Epithelial cell of proximal tubule (primary cell): ENCODE results near the gene SRF. TPM values are rescaled to one million over a fixed set of nuclear protein-coding genes. Genes with fewer than 3 reads are reported as not detected.

ENCODE experiments used
- DNase-seq: peaks from one replicate; pipeline ENCODE4 v3.0.0-alpha.2; 2011; ENCODE audit warnings: low read depth
- H3K4me3 ChIP-seq: 2 replicates; pipeline ENCODE4 v1.5.1; 2011; ENCODE audit warnings: low read depth, mild to moderate bottlenecking, low read length
- CTCF ChIP-seq: conservative IDR thresholded peaks from 2 replicates; pipeline ENCODE4 v1.5.1; 2012; ENCODE audit warnings: low read depth, mild to moderate bottlenecking, low read length
- total RNA-seq: library from RNA; depleted of rRNA; stranded (reverse); fragments of >200 nt; gene quantifications from 2 replicates; pipeline ENCODE4 v1.2.3, GENCODE V29; 2015

Gene SRF
- total RNA-seq, 1 donor from 2014 or later, result 25.0 TPM

GRCh38 chr6:43213431-43213830 lies 42.4 kb downstream of the SRF start:
- no peak for DNase-seq
- H3K4me3 ChIP-seq, result no peak overlapping the region
- TF ChIP-seq CTCF, result no peak

- DNase-seq, result no peak
- no peak for TF ChIP-seq CTCF
- H3K4me3 ChIP-seq, result no peak overlapping the region
Measured at GRCh38 chr6:43215066-43215465, 44.0 kb downstream of the SRF start.

GRCh38 chr6:43216200-43216599 lies 45.1 kb downstream of the SRF start:
- no peak for DNase-seq
- H3K4me3 ChIP-seq, result no peak overlapping the region
- no peak for TF ChIP-seq CTCF

GRCh38 chr6:43217351-43217750 lies 46.3 kb downstream of the SRF start:
- no peak for TF ChIP-seq CTCF
- no peak overlapping the region for H3K4me3 ChIP-seq
- no peak for DNase-seq

- no peak overlapping the region for H3K4me3 ChIP-seq
- no peak for DNase-seq
- TF ChIP-seq CTCF, result no peak
Measured at GRCh38 chr6:43219119-43219518, 48.0 kb downstream of the SRF start.

- no peak for DNase-seq
- no peak overlapping the region for H3K4me3 ChIP-seq
- no peak for TF ChIP-seq CTCF
Measured at GRCh38 chr6:43219814-43220213, 48.7 kb downstream of the SRF start.

GRCh38 chr6:43220439-43220951 lies 49.4 kb downstream of the SRF start:
- no peak for TF ChIP-seq CTCF
- no peak overlapping the region for H3K4me3 ChIP-seq
- no peak for DNase-seq
